K562 (cell line): Measurements from ENCODE around the gene PALMD. TPM values are rescaled to one million over a fixed set of nuclear protein-coding genes. Genes with fewer than 3 reads are reported as not detected.

Experiments
- ATAC-seq: fragments of 200-7000 bp; cut with Tn5 transposase; 3 replicates; pipeline ENCODE4 v1.9.1; 2020; ENCODE audit warnings: moderate library complexity
- BruUV-seq: library from RNA; stranded (reverse); fragments of 400-500 nt; replicated peaks from 2 replicates; lab custom pipeline; 2021; lab: Mats Ljungman, UMichigan
- CTCF ChIA-PET: fragments of 300-600 bp; formaldehyde crosslinking; extraction: SDS; loops from one replicate; lab custom pipeline; 2021; ENCODE audit warnings: low intra/inter-chr PET ratio; lab: Yijun Ruan, JAX
- POLR2A ChIA-PET: fragments of 300-600, 350-650 bp; sonication (Branson Sonifier 250); formaldehyde crosslinking; extraction: SDS; loops from one replicate; lab custom pipeline; 2021; ENCODE audit warnings: antibody characterized with exemption, inconsistent platforms; lab: Yijun Ruan, JAX
- DNase-seq, 4 experiments: peaks; one replicate each; pipeline versions ENCODE4 v3.0.0 to v3.0.0-alpha.2; 2011 to 2018; ENCODE audit warnings: low spot score in 3 of 4, mixed read lengths in 3 of 4; ENCODE audit errors: extremely low read depth in 1 of 4
- FAIRE-seq: peaks from 2 replicates; lab custom pipeline; 2011; peaks lifted over from hg19 to GRCh38; lab: Jason Lieb, UNC
- H2AFZ ChIP-seq: 2 replicates; pipeline ENCODE4 v1.6.0; 2011; ENCODE audit warnings: low read depth, low read length, control low read depth, inconsistent platforms
- H3K27ac ChIP-seq: fragments of 200-600 bp; 3 replicates; pipeline ENCODE4 v1.8.0; 2011; ENCODE audit warnings: low read depth, mild to moderate bottlenecking, control low read depth, inconsistent platforms, low read length, moderate library complexity, mixed read lengths; ENCODE audit errors: extremely low read depth
- H3K27me3 ChIP-seq, 2 experiments: fragments of 300-600 bp in 1 of 2; 2 replicates in 1 of 2; 3 replicates in 1 of 2; pipeline versions ENCODE4 v1.6.0 to v1.8.0; 2011; ENCODE audit warnings: inconsistent platforms in 2 of 2, low read length in 2 of 2, mild to moderate bottlenecking in 1 of 2, mixed read lengths in 1 of 2, moderate library complexity in 1 of 2; ENCODE audit not compliant: control insufficient read depth in 2 of 2, insufficient read depth in 2 of 2
- H3K36me3 ChIP-seq: fragments of 300-600 bp; 3 replicates; pipeline ENCODE4 v1.8.0; 2011; ENCODE audit warnings: mild to moderate bottlenecking, low read length, inconsistent platforms; ENCODE audit not compliant: control insufficient read depth, insufficient read depth
- H3K4me1 ChIP-seq, 2 experiments: fragments of 200-600 bp in 1 of 2; replicated peaks in 1 of 2; 2 replicates in 1 of 2; 3 replicates in 1 of 2; pipeline versions ENCODE4 v1.5.1 to v1.8.0; 2011; ENCODE audit warnings: inconsistent platforms in 2 of 2, low read length in 2 of 2, mild to moderate bottlenecking in 1 of 2, mixed read lengths in 1 of 2, moderate library complexity in 1 of 2; ENCODE audit not compliant: control insufficient read depth in 2 of 2, insufficient read depth in 2 of 2
- H3K4me2 ChIP-seq: 2 replicates; pipeline ENCODE4 v1.6.1; 2011; ENCODE audit warnings: low read length, control low read depth, inconsistent platforms, mixed read lengths; ENCODE audit not compliant: insufficient read depth
- H3K4me3 ChIP-seq: fragments of 200-600 bp; sonication (generic), shearing (Covaris generic); 2 replicates; pipeline ENCODE4 v1.5.1; 2016; ENCODE audit warnings: control low read depth, inconsistent platforms
- H3K79me2 ChIP-seq: fragments of 200-600 bp; 3 replicates; pipeline ENCODE4 v1.8.0; 2011; ENCODE audit warnings: low read length, inconsistent platforms; ENCODE audit not compliant: control insufficient read depth, insufficient read depth
- H3K9ac ChIP-seq, 2 experiments: 2 replicates each; pipeline versions ENCODE4 v1.6.0 to v1.6.1; 2011; ENCODE audit warnings: low read depth in 2 of 2, low read length in 2 of 2, control low read depth in 1 of 2, inconsistent platforms in 1 of 2, mild to moderate bottlenecking in 1 of 2, mixed read lengths in 1 of 2; ENCODE audit not compliant: insufficient read depth in 1 of 2
- H3K9me1 ChIP-seq: one replicate; pipeline ENCODE4 v1.6.0; 2011; ENCODE audit warnings: inconsistent platforms, mild to moderate bottlenecking, low read length, moderate library complexity; ENCODE audit not compliant: control insufficient read depth, insufficient read depth
- H3K9me3 ChIP-seq: replicated peaks from 2 replicates; pipeline ENCODE4 v1.5.1; 2011; ENCODE audit warnings: low read depth, low read length, inconsistent platforms; ENCODE audit not compliant: control insufficient read depth, insufficient read depth
- H4K20me1 ChIP-seq: replicated peaks from 2 replicates; pipeline ENCODE4 v1.6.1; 2011; ENCODE audit warnings: low read length, inconsistent platforms, mixed read lengths; ENCODE audit not compliant: control insufficient read depth, insufficient read depth
- ARID1B ChIP-seq: fragments of 450-650 bp; IDR thresholded peaks from 2 replicates; pipeline ENCODE4 v1.6.1; 2016; ENCODE audit warnings: antibody characterized with exemption, mild to moderate bottlenecking, inconsistent platforms
- ID3 ChIP-seq, 2 experiments: fragments of 250-450 bp in 1 of 2; fragments of 450-650 bp in 1 of 2; sonication (Bioruptor Pico) in 1 of 2; IDR thresholded peaks; 2 replicates each; pipeline versions ENCODE4 v1.6.1 to v1.8.0; 2016 to 2021; ENCODE audit warnings: mild to moderate bottlenecking in 2 of 2, moderate library complexity in 2 of 2, missing compliant biosample characterization in 1 of 2, missing genetic modification characterization in 1 of 2
- IFI16 ChIP-seq: fragments of 250-450 bp; sonication (Bioruptor Pico); IDR thresholded peaks from 2 replicates; pipeline ENCODE4 v2.1.2; 2022; ENCODE audit warnings: mild to moderate bottlenecking, inconsistent platforms
- RBM25 ChIP-seq: fragments of 200-400 bp; formaldehyde crosslinking; IDR thresholded peaks from 2 replicates; pipeline ENCODE4 v1.6.1; 2018; ENCODE audit warnings: low read length, low read depth, moderate library complexity; ENCODE audit not compliant: severe bottlenecking
- ZKSCAN1 ChIP-seq: fragments of 150-350 bp; IDR thresholded peaks from 2 replicates; pipeline ENCODE4 v1.6.1; 2016; ENCODE audit warnings: low read depth, low read length
- WGBS: fragments of 100-300 bp; shearing (Covaris generic); methylation state at CpG from one replicate; pipeline ENCODE4 v1.1.6; 2016; ENCODE audit warnings: low coverage, mixed read lengths; ENCODE audit not compliant: insufficient coverage; ENCODE audit errors: missing lambda C conversion rate; 5-methylcytosine and 5-hydroxymethylcytosine counted together
- in situ Hi-C: fragments of 300-500 bp; cut with MboI; formaldehyde crosslinking; loops from 4 replicates; pipeline ENCODE4 v1.15.0; 2018; ENCODE audit warnings: inconsistent platforms, mixed read lengths
- intact Hi-C: fragments of 100-400 bp; cut with micrococcal nuclease; formaldehyde crosslinking; loops from 2 replicates; pipeline ENCODE4 v1.14.2; 2022
- polyA plus RNA-seq, 8 experiments: library from polyadenylated mRNA; depleted of rRNA in 4 of 8; stranded (reverse) in 5 of 8; unstranded in 3 of 8; fragments of >200 nt; fragmentation: Nextera tagmentation in 2 of 8; fragmentation: Illumina TruSeq in 1 of 8; extraction: Ambion mirVana in 2 of 8; extraction: Trizol in 1 of 8; gene quantifications; 2 replicates each; pipeline versions ENCODE4 v1.2.1 to v1.2.3, GENCODE V29; 2011 to 2014; ENCODE audit warnings: inconsistent platforms in 1 of 8, missing spikeins in 1 of 8
- total RNA-seq, 7 experiments: library from RNA; depleted of rRNA in 6 of 7; stranded (reverse); fragments of >200 nt in 6 of 7; fragmentation: Illumina TruSeq in 2 of 7; extraction: Trizol in 2 of 7; gene quantifications; 2 replicates each; pipeline versions ENCODE4 v1.2.1 to v1.2.3, GENCODE V29; 2011 to 2021; ENCODE audit warnings: low replicate concordance in 1 of 7

Gene PALMD
- total and polyA plus RNA-seq, 9 of the 15 experiments (the other 6 are each of a cell fraction or from before 2014, with no cell fraction given), result 2.7 to 13.5 (median 5.4) TPM

- Histone ChIP-seq H3K79me2 (no peaks in the 10 kb centered on the region), H3K27ac (no peak overlapping the region), H3K9ac (no peak overlapping the region), H3K4me1 (peaks cover 6 to 31% of the 10 kb centered on the region in 2 experiments; a peak in 4 of 5 replicates), H2AFZ (peak overlapping the region; percentile 93), H3K4me2 (no peak overlapping the region), H4K20me1 (no peaks in the 10 kb centered on the region), H3K9me1 (no peaks in the 10 kb centered on the region), H3K27me3 (no peaks in the 10 kb centered on the region), H3K4me3 (no peak overlapping the region), H3K36me3 (no peaks in the 10 kb centered on the region), H3K9me3 (0 out of 2 replicates have a peak, but pooled peaks cover 3% of the 10 kb centered on the region)
- intact Hi-C loops (no loop called here), in situ Hi-C loops (no loop called here)
- no peak for DNase-seq
- TF ChIP-seq ARID1B (no peak), IFI16 (no peak), ID3 (CRISPR knock-in tag; IDR thresholded peaks at IDR 0.05) (no peak), ID3 (tag; IDR thresholded peaks at IDR 0.05) (no peak), RBM25 (peak; percentile 3), ZKSCAN1 (peak; percentile 88)
- BruUV-seq, result no TSS peak
- 81% methylated on average over 3 of the region's 4 CpGs for WGBS
- no peak for ATAC-seq
- POLR2A ChIA-PET, result interaction anchor here (0.7 to 0.8 kb wide), 2 partner anchors 22 to 240 kb away, joined by 3 to 4 read pairs; no protein-coding TSS in a partner anchor
- CTCF ChIA-PET, result no interaction called here
- no peak for FAIRE-seq
Observed at GRCh38 chr1:99601709-99602403, 44.1 kb upstream of the PALMD start.
